Endodermal cell (in vitro differentiated cells): Measurements from ENCODE around the gene HPCAL1. TPM values are rescaled to one million over a fixed set of nuclear protein-coding genes. Genes with fewer than 3 reads are reported as not detected.

ENCODE experiments used
- DNase-seq: peaks from one replicate; pipeline ENCODE4 v3.0.0-alpha.2; 2017
- H3K27ac ChIP-seq: 2 replicates; pipeline ENCODE4 v1.5.1; 2013; ENCODE audit warnings: mild to moderate bottlenecking, low read depth, low read length, moderate library complexity
- H3K27me3 ChIP-seq: 2 replicates; pipeline ENCODE4 v1.6.1; 2013; ENCODE audit warnings: mild to moderate bottlenecking, low read length, moderate library complexity; ENCODE audit not compliant: insufficient read depth, control insufficient read depth, poor library complexity, severe bottlenecking
- H3K36me3 ChIP-seq: 2 replicates; pipeline ENCODE4 v1.7.0; 2013; ENCODE audit warnings: mild to moderate bottlenecking, low read length, moderate library complexity; ENCODE audit not compliant: control insufficient read depth, insufficient read depth
- H3K4me1 ChIP-seq: one replicate; pipeline ENCODE4 v1.7.0; 2013; ENCODE audit warnings: low read length; ENCODE audit not compliant: control insufficient read depth, insufficient read depth
- H3K4me3 ChIP-seq: 2 replicates; pipeline ENCODE4 v1.5.1; 2013; ENCODE audit warnings: mild to moderate bottlenecking, low read length, moderate library complexity
- H3K9ac ChIP-seq: 2 replicates; pipeline ENCODE4 v1.6.1; 2013; ENCODE audit warnings: mild to moderate bottlenecking, low read length, moderate library complexity; ENCODE audit not compliant: poor library complexity, severe bottlenecking; ENCODE audit errors: extremely low read depth
- H3K9me3 ChIP-seq: 2 replicates; pipeline ENCODE4 v1.6.1; 2013; ENCODE audit warnings: mild to moderate bottlenecking, low read length, moderate library complexity; ENCODE audit not compliant: control insufficient read depth
- H3K27ac Mint-ChIP-seq: 2 replicates; pipeline ENCODE4 v1.8.0; 2020; ENCODE audit warnings: mixed read lengths
- H3K27me3 Mint-ChIP-seq: 2 replicates; pipeline ENCODE4 v1.8.0; 2021; ENCODE audit warnings: mild to moderate bottlenecking, mixed read lengths; ENCODE audit not compliant: insufficient read depth
- H3K36me3 Mint-ChIP-seq: 2 replicates; pipeline ENCODE4 v1.8.0; 2020; ENCODE audit warnings: low read depth, mixed read lengths
- H3K4me1 Mint-ChIP-seq: 2 replicates; pipeline ENCODE4 v1.8.0; 2020; ENCODE audit warnings: mixed read lengths
- H3K4me3 Mint-ChIP-seq: 2 replicates; pipeline ENCODE4 v1.8.0; 2020; ENCODE audit warnings: mild to moderate bottlenecking, moderate library complexity, mixed read lengths
- H3K9me3 Mint-ChIP-seq: 2 replicates; pipeline ENCODE4 v1.8.0; 2020; ENCODE audit warnings: mild to moderate bottlenecking, mixed read lengths
- CTCF ChIP-seq: fragments of 200-600 bp; sonication (generic); conservative IDR thresholded peaks from 2 replicates; pipeline ENCODE4 v1.5.0; 2021; ENCODE audit warnings: antibody characterized with exemption, mild to moderate bottlenecking
- WGBS, 2 experiments: methylation state at CpG; one replicate each; pipeline versions ENCODE4 v1.1.5 to v1.1.7; 2013; ENCODE audit warnings: missing lambda C conversion rate in 2 of 2, mixed read lengths in 1 of 2; ENCODE audit not compliant: insufficient coverage in 1 of 2, insufficient read length in 1 of 2; 5-methylcytosine and 5-hydroxymethylcytosine counted together
- total RNA-seq, 2 donors: library from RNA; stranded (reverse); fragmentation: NEBNext Ultra II Directional in 1 of 2; extraction: Animal tissue kit (Norgen Biotek cat#: 25700) in 1 of 2; gene quantifications; 2 replicates in 1 of 2; 3 replicates in 1 of 2; pipeline ENCODE4 v1.2.1, GENCODE V29; 2021

Gene HPCAL1
- total RNA-seq, 2 donors from 2014 or later, result 6.8 to 8.1 TPM

- Mint-ChIP-seq H3K36me3 (peaks cover 6% of the 10 kb centered on the region), H3K4me3 (no peak overlapping the region), H3K27me3 (no peaks in the 10 kb centered on the region), H3K9me3 (peaks cover 12% of the 10 kb centered on the region), H3K27ac (no peak overlapping the region), H3K4me1 (peaks cover 53% of the 10 kb centered on the region)
- peak; percentile 80 for DNase-seq
- no peak overlapping the region for H3K4me3 ChIP-seq
- H3K36me3 ChIP-seq, result no peaks in the 10 kb centered on the region
- H3K9me3 ChIP-seq, result peaks cover 10% of the 10 kb centered on the region
- no peak overlapping the region for H3K9ac ChIP-seq
- peaks cover 15% of the 10 kb centered on the region for H3K4me1 ChIP-seq
- 43 to 60% methylated on average over 3 to 5 of the region's 5 CpGs for WGBS, 2 experiments
- no peaks in the 10 kb centered on the region for H3K27me3 ChIP-seq
- peak; percentile 22 for TF ChIP-seq CTCF
- no peak overlapping the region for H3K27ac ChIP-seq
Measured at GRCh38 chr2:10333247-10333613, 30.5 kb downstream of the HPCAL1 start.

- Mint-ChIP-seq H3K4me1 (peaks cover 52% of the 10 kb centered on the region), H3K27ac (no peak overlapping the region), H3K36me3 (peaks cover 6% of the 10 kb centered on the region), H3K27me3 (no peaks in the 10 kb centered on the region), H3K9me3 (peaks cover 12% of the 10 kb centered on the region), H3K4me3 (no peak overlapping the region)
- 86 to 94% methylated on average over 2 to 7 of the region's 7 CpGs for WGBS, 2 experiments
- H3K27ac ChIP-seq, result no peak overlapping the region
- DNase-seq, result no peak
- TF ChIP-seq CTCF, result no peak
- peaks cover 15% of the 10 kb centered on the region for H3K4me1 ChIP-seq
- no peaks in the 10 kb centered on the region for H3K27me3 ChIP-seq
- peaks cover 10% of the 10 kb centered on the region for H3K9me3 ChIP-seq
- H3K9ac ChIP-seq, result no peak overlapping the region
- H3K36me3 ChIP-seq, result no peaks in the 10 kb centered on the region
- H3K4me3 ChIP-seq, result no peak overlapping the region
Measured at GRCh38 chr2:10333966-10334365, 31.3 kb downstream of the HPCAL1 start.

DNA sequence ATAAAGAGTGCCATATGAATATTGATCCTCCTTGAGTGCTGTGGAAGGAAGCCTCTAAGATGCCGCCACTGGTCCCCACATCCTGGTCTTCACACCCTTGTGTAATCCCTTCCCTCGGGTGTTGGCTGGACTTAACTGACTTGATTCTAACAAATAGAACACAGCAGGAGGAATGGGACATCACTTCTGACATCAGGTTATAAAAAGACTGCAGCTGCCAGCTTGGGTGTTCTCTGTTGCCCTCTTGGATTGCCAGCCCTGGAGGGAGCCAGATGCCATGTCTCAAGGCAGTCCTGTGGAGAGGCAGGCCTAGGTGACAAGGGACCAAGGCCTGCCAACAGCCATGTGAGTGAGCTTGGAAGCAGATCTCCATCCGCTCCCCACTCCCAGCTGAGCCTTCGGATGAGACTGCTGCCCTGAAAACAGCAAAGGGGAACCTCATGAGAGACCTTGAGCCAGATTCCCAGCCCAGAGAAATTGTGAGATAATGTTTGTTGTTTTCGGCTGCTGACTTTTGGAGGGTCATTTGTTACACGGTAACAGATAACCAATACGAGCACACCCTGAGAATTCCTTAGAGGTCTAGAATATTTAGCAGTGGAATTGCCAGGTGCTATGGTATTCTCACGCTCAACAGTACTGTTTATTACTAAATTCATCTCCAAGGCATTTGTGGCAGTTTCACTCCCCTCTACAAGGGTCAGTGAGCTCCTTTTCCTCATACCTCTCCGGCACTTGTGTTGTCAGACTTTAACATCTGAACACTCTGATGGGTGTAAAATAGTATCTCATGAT, 32.5 kb downstream of the HPCAL1 start:
- peaks cover 12% of the 10 kb centered on the region for H3K9me3 Mint-ChIP-seq

More for the DNA sequence above, 32.5 kb downstream of the HPCAL1 start:
- Mint-ChIP-seq H3K4me1 (peaks cover 39% of the 10 kb centered on the region), H3K4me3 (no peak overlapping the region), H3K36me3 (peaks cover 6% of the 10 kb centered on the region), H3K27me3 (no peaks in the 10 kb centered on the region), H3K27ac (no peak overlapping the region)
- no peak overlapping the region for H3K9ac ChIP-seq
- peaks cover 10% of the 10 kb centered on the region for H3K9me3 ChIP-seq
- 90 to 94% methylated on average over 5 to 9 of the region's 9 CpGs for WGBS, 2 experiments
- H3K27ac ChIP-seq, result no peak overlapping the region
- DNase-seq, result no peak
- TF ChIP-seq CTCF, result no peak
- peaks cover 15% of the 10 kb centered on the region for H3K4me1 ChIP-seq
- no peak overlapping the region for H3K4me3 ChIP-seq
- H3K36me3 ChIP-seq, result no peaks in the 10 kb centered on the region
- no peaks in the 10 kb centered on the region for H3K27me3 ChIP-seq
